Measurements from ENCODE around the gene GRM3. TPM values are rescaled to one million over a fixed set of nuclear protein-coding genes. Genes with fewer than 3 reads are reported as not detected.

The GRM3 gene
- total and polyA plus RNA-seq, 5 donors from 2014 or later: not detected

DNA sequence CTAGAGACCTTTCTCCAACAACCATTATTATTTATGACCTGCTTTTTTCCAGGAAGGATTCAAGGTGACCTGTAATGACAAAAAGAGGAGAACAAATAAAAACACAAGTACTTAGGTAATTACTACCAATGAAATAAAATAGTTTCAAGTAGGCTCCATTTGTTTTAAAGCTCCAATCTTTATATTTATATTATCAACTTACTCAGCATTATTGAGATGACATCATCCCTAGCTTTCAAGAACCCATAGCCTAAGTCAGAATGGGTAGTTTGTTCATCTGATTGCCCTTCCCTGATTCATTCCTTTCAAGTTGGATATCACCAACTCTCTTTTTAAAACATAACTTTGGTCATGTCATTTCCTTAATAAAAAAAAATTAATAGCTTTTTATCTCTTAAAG is 131.5 kb downstream of the GRM3 start:
- no peaks in the 10 kb centered on the region for H3K9me3 ChIP-seq (ENCODE audit: control insufficient read depth in 2 of 2, low read length in 2 of 2)
- H3K27me3 ChIP-seq (ENCODE audit: control insufficient read depth, insufficient read depth, low read length): no peaks in the 10 kb centered on the region
- no peak for DNase-seq
- Mint-ChIP-seq H3K27ac (no peak overlapping the region), H3K4me3 (no peak overlapping the region), H3K36me3 (no peaks in the 10 kb centered on the region), H3K27me3 (peaks cover 4% of the 10 kb centered on the region), H3K9me3 (peaks cover 0 to 5% (median 0%) of the 10 kb centered on the region in 7 donors), H3K4me1 (no peaks in the 10 kb centered on the region)
- no peak for ATAC-seq (ENCODE audit: low read depth in 2 of 2)
- H3K4me3 ChIP-seq (ENCODE audit: low read depth, low read length): no peak overlapping the region
- H3K27ac ChIP-seq (ENCODE audit: insufficient read depth, low read length, poor library complexity, severe bottlenecking): no peak overlapping the region
- H3K4me1 ChIP-seq (ENCODE audit: control insufficient read depth, insufficient read depth, low read length, poor library complexity, severe bottlenecking): no peaks in the 10 kb centered on the region
- no peaks in the 10 kb centered on the region for H3K36me3 ChIP-seq (ENCODE audit: control insufficient read depth, insufficient read depth, low read length)

DNA sequence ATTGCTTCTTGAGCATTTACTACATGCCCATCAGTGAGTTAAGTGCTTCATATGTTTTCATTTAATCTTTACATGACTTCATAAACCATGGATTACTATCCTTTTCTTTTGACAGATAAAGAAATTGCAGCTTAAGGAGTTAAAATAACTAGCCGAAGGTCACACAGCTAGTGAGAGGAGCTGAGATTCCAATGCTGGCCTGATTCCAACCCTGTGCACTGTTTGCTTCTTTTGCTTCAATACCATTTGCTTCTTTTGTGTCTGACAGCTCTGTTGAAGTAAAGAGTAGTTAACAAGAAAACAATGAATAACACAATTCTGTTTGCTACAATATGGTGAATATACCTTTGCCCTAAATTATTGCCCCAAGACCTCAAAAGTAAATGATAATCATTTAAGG is 132.4 kb downstream of the GRM3 start:
- no peak overlapping the region for H3K4me3 Mint-ChIP-seq

DNA sequence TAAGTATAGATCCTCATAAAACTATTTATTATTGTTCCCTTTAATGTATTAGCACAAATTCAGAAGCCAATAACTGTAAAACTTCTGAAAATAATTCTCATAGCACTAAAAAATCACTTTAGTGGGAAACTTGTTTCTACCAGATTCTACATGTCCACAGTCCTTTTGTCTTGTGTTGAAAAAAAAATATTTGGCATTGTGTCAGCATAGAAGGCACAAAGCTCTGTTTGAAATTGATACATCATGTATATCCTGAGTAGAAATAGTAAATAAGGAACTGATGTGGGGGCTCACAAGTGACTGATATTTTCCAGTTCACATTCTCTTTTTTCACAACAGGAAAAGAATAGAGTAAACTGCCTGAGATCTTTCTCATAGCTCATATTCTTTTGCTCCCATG is 134.6 kb downstream of the GRM3 start:
- Histone ChIP-seq H3K27ac (ENCODE audit: insufficient read depth, low read length, poor library complexity, severe bottlenecking) (no peak overlapping the region), H3K9me3 (ENCODE audit: control insufficient read depth in 2 of 2, low read length in 2 of 2) (no peaks in the 10 kb centered on the region), H3K4me1 (ENCODE audit: control insufficient read depth, insufficient read depth, low read length, poor library complexity, severe bottlenecking) (no peaks in the 10 kb centered on the region), H3K27me3 (ENCODE audit: control insufficient read depth, insufficient read depth, low read length) (no peaks in the 10 kb centered on the region), H3K36me3 (ENCODE audit: control insufficient read depth, insufficient read depth, low read length) (no peaks in the 10 kb centered on the region), H3K4me3 (ENCODE audit: low read depth, low read length) (no peak overlapping the region)
- H3K36me3 Mint-ChIP-seq: no peaks in the 10 kb centered on the region
- no peak overlapping the region for H3K27ac Mint-ChIP-seq
- no peak for ATAC-seq (ENCODE audit: low read depth in 2 of 2)
- H3K4me3 Mint-ChIP-seq: no peak overlapping the region
- H3K9me3 Mint-ChIP-seq: peaks cover 0 to 3% (median 0%) of the 10 kb centered on the region in 7 donors
- H3K27me3 Mint-ChIP-seq: no peaks in the 10 kb centered on the region
- no peak for DNase-seq
- H3K4me1 Mint-ChIP-seq: no peaks in the 10 kb centered on the region

More for the DNA sequence above, 132.4 kb downstream of the GRM3 start:
- no peak overlapping the region for H3K27ac Mint-ChIP-seq
- H3K27ac ChIP-seq (ENCODE audit: insufficient read depth, low read length, poor library complexity, severe bottlenecking): no peak overlapping the region
- no peaks in the 10 kb centered on the region for H3K4me1 Mint-ChIP-seq
- peaks cover 0 to 5% (median 0%) of the 10 kb centered on the region in 7 donors for H3K9me3 Mint-ChIP-seq
- H3K36me3 Mint-ChIP-seq: no peaks in the 10 kb centered on the region
- H3K9me3 ChIP-seq (ENCODE audit: control insufficient read depth in 2 of 2, low read length in 2 of 2): no peaks in the 10 kb centered on the region
- H3K4me3 ChIP-seq (ENCODE audit: low read depth, low read length): no peak overlapping the region
- no peak for DNase-seq
- ATAC-seq (ENCODE audit: low read depth in 2 of 2): no peak
- H3K36me3 ChIP-seq (ENCODE audit: control insufficient read depth, insufficient read depth, low read length): no peaks in the 10 kb centered on the region
- H3K27me3 Mint-ChIP-seq: peaks cover 4% of the 10 kb centered on the region
- no peaks in the 10 kb centered on the region for H3K4me1 ChIP-seq (ENCODE audit: control insufficient read depth, insufficient read depth, low read length, poor library complexity, severe bottlenecking)
- H3K27me3 ChIP-seq (ENCODE audit: control insufficient read depth, insufficient read depth, low read length): no peaks in the 10 kb centered on the region

DNA sequence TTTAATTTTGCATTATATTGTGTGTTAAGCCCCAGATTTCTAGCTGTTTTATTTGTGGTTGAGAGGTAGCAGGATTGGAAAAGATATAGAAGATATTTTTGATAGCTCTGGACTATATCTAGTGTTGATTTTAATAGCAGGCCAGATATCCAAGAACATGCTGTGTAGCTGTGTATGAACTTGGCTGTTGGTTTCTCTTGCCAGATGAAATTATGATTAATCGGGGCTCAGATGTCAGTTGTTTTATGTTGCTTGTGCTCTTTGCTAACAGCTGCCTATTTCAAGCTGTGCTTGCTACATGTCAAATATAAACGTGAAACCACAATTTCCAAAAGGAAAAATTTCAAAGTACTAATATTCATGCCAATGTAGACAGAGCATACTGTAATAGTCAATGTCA is 141.1 kb downstream of the GRM3 start:
- Histone ChIP-seq H3K9me3 (ENCODE audit: control insufficient read depth in 2 of 2, low read length in 2 of 2) (no peaks in the 10 kb centered on the region), H3K4me3 (ENCODE audit: low read depth, low read length) (no peak overlapping the region), H3K4me1 (ENCODE audit: control insufficient read depth, insufficient read depth, low read length, poor library complexity, severe bottlenecking) (no peaks in the 10 kb centered on the region), H3K27me3 (ENCODE audit: control insufficient read depth, insufficient read depth, low read length) (no peaks in the 10 kb centered on the region), H3K36me3 (ENCODE audit: control insufficient read depth, insufficient read depth, low read length) (no peaks in the 10 kb centered on the region), H3K27ac (ENCODE audit: insufficient read depth, low read length, poor library complexity, severe bottlenecking) (no peak overlapping the region)
- H3K36me3 Mint-ChIP-seq: no peaks in the 10 kb centered on the region
- peaks cover 0 to 2% (median 0%) of the 10 kb centered on the region in 7 donors for H3K9me3 Mint-ChIP-seq
- H3K4me1 Mint-ChIP-seq: no peaks in the 10 kb centered on the region
- no peaks in the 10 kb centered on the region for H3K27me3 Mint-ChIP-seq
- H3K27ac Mint-ChIP-seq: no peak overlapping the region
- ATAC-seq (ENCODE audit: low read depth in 2 of 2) (no peak), DNase-seq (no peak)
- no peak overlapping the region for H3K4me3 Mint-ChIP-seq

DNA sequence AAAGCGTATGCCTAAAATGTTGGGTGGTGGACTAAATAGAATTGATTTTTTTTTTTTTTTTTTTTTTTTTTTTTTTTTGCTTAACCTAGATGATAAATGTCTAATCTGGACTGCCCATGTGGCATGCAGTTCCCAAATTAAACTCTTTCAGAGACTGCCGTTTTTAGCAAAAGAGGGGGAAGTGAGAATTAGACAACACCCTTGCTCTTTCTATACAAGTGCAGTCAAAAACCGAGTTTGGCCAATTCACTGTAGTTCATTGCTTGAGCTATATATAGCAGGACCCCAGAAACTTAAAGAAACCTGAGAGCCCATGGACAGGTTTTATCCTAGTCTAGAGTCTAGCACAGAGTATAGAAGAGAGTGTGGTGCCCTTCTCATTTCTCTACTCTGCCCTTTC is 141.9 kb downstream of the GRM3 start:
- H3K4me1 ChIP-seq (ENCODE audit: control insufficient read depth, insufficient read depth, low read length, poor library complexity, severe bottlenecking): no peaks in the 10 kb centered on the region
- H3K4me3 Mint-ChIP-seq: no peak overlapping the region
- H3K36me3 ChIP-seq (ENCODE audit: control insufficient read depth, insufficient read depth, low read length): no peaks in the 10 kb centered on the region
- no peak overlapping the region for H3K27ac ChIP-seq (ENCODE audit: insufficient read depth, low read length, poor library complexity, severe bottlenecking)
- H3K4me3 ChIP-seq (ENCODE audit: low read depth, low read length): no peak overlapping the region
- DNase-seq: no peak
- H3K9me3 Mint-ChIP-seq: peaks cover 0 to 7% (median 0%) of the 10 kb centered on the region in 7 donors
- H3K27me3 Mint-ChIP-seq: no peaks in the 10 kb centered on the region
- no peaks in the 10 kb centered on the region for H3K27me3 ChIP-seq (ENCODE audit: control insufficient read depth, insufficient read depth, low read length)
- no peak for ATAC-seq (ENCODE audit: low read depth in 2 of 2)
- H3K36me3 Mint-ChIP-seq: no peaks in the 10 kb centered on the region
- no peaks in the 10 kb centered on the region for H3K9me3 ChIP-seq (ENCODE audit: control insufficient read depth in 2 of 2, low read length in 2 of 2)
- H3K4me1 Mint-ChIP-seq: no peaks in the 10 kb centered on the region
- no peak overlapping the region for H3K27ac Mint-ChIP-seq

DNA sequence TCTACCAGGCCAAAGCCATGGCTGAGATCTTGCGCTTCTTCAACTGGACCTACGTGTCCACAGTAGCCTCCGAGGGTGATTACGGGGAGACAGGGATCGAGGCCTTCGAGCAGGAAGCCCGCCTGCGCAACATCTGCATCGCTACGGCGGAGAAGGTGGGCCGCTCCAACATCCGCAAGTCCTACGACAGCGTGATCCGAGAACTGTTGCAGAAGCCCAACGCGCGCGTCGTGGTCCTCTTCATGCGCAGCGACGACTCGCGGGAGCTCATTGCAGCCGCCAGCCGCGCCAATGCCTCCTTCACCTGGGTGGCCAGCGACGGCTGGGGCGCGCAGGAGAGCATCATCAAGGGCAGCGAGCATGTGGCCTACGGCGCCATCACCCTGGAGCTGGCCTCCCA is 142.7 kb downstream of the GRM3 start:
- Histone ChIP-seq H3K4me3 (ENCODE audit: low read depth, low read length) (no peak overlapping the region), H3K36me3 (ENCODE audit: control insufficient read depth, insufficient read depth, low read length) (no peaks in the 10 kb centered on the region), H3K9me3 (ENCODE audit: control insufficient read depth in 2 of 2, low read length in 2 of 2) (no peaks in the 10 kb centered on the region), H3K27me3 (ENCODE audit: control insufficient read depth, insufficient read depth, low read length) (no peaks in the 10 kb centered on the region), H3K27ac (ENCODE audit: insufficient read depth, low read length, poor library complexity, severe bottlenecking) (no peak overlapping the region), H3K4me1 (ENCODE audit: control insufficient read depth, insufficient read depth, low read length, poor library complexity, severe bottlenecking) (no peaks in the 10 kb centered on the region)
- no peak overlapping the region for H3K27ac Mint-ChIP-seq
- H3K9me3 Mint-ChIP-seq: peaks cover 0 to 7% (median 0%) of the 10 kb centered on the region in 7 donors
- no peaks in the 10 kb centered on the region for H3K4me1 Mint-ChIP-seq
- no peaks in the 10 kb centered on the region for H3K36me3 Mint-ChIP-seq
- no peak for DNase-seq
- ATAC-seq (ENCODE audit: low read depth in 2 of 2): no peak
- no peak overlapping the region for H3K4me3 Mint-ChIP-seq
- H3K27me3 Mint-ChIP-seq: no peaks in the 10 kb centered on the region

DNA sequence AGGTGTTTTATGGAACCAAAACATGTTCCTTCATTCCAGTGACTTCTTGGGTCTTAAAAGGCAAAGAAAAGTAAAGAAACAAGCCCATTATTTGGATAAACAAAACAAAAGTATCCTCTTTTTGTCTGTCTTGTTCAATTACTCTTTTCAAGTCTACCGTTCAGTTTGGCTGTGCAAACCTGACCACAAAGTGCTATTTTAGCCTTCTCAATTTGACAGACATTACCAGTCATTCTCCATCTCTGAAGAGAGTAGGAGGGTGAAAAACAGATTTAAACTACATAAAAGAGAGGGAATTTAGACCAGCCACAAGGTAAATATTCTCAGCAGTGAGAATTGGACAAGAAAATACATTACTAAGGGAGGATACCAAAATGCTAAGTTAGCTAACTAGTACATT is 145.2 kb downstream of the GRM3 start:
- Histone ChIP-seq H3K27ac (ENCODE audit: insufficient read depth, low read length, poor library complexity, severe bottlenecking) (no peak overlapping the region), H3K4me3 (ENCODE audit: low read depth, low read length) (no peak overlapping the region), H3K36me3 (ENCODE audit: control insufficient read depth, insufficient read depth, low read length) (no peaks in the 10 kb centered on the region), H3K9me3 (ENCODE audit: control insufficient read depth in 2 of 2, low read length in 2 of 2) (no peaks in the 10 kb centered on the region), H3K27me3 (ENCODE audit: control insufficient read depth, insufficient read depth, low read length) (no peaks in the 10 kb centered on the region), H3K4me1 (ENCODE audit: control insufficient read depth, insufficient read depth, low read length, poor library complexity, severe bottlenecking) (no peaks in the 10 kb centered on the region)
- Mint-ChIP-seq H3K4me1 (no peaks in the 10 kb centered on the region), H3K27me3 (no peaks in the 10 kb centered on the region), H3K4me3 (no peak overlapping the region), H3K36me3 (no peaks in the 10 kb centered on the region), H3K27ac (no peak overlapping the region), H3K9me3 (peaks cover 0 to 7% (median 0%) of the 10 kb centered on the region in 7 donors)
- ATAC-seq (ENCODE audit: low read depth in 2 of 2): no peak
- DNase-seq: no peak

DNA sequence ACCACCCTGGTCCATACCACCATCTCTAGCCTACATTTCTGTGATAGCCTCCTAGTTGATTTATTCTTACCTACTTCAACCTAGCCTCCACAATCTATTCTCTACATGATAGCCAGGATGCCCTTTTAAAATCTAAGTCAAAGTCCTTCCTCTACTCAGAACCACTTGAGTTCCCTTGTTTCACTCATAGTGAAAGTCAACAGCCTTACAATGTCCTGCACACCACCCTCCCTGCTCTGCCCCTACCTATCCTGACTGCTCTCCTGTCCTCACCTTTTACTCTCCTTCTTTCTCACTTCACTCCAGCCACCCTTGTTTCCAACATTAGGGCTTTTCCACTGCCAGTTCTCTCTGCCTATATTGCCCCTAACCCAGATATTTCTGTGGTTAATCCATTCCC is 146.7 kb downstream of the GRM3 start:
- no peak overlapping the region for H3K4me3 Mint-ChIP-seq
- no peak overlapping the region for H3K27ac Mint-ChIP-seq
- no peaks in the 10 kb centered on the region for H3K4me1 Mint-ChIP-seq
- Histone ChIP-seq H3K9me3 (ENCODE audit: control insufficient read depth in 2 of 2, low read length in 2 of 2) (no peaks in the 10 kb centered on the region), H3K4me3 (ENCODE audit: low read depth, low read length) (no peak overlapping the region), H3K27ac (ENCODE audit: insufficient read depth, low read length, poor library complexity, severe bottlenecking) (no peak overlapping the region), H3K27me3 (ENCODE audit: control insufficient read depth, insufficient read depth, low read length) (no peaks in the 10 kb centered on the region), H3K4me1 (ENCODE audit: control insufficient read depth, insufficient read depth, low read length, poor library complexity, severe bottlenecking) (no peaks in the 10 kb centered on the region), H3K36me3 (ENCODE audit: control insufficient read depth, insufficient read depth, low read length) (no peaks in the 10 kb centered on the region)
- H3K36me3 Mint-ChIP-seq: no peaks in the 10 kb centered on the region
- peaks cover 0 to 7% (median 0%) of the 10 kb centered on the region in 7 donors for H3K9me3 Mint-ChIP-seq
- ATAC-seq (ENCODE audit: low read depth in 2 of 2) (no peak), DNase-seq (no peak)
- no peaks in the 10 kb centered on the region for H3K27me3 Mint-ChIP-seq

Data from CD4-positive, CD25-positive, alpha-beta regulatory T cell (primary cell).